GM18868 (cell line): ENCODE data around the gene HECTD4.
"Not testable (repeated sequence)": the region's sequence is repeated elsewhere in the genome, so short reads cannot be mapped to it uniquely, and the experiment has no call there.

ENCODE experiments used
- ATAC-seq: cut with Tn5 transposase; IDR thresholded peaks from one replicate; pipeline ENCODE4 v1.9.1; 2021; ENCODE audit warnings: mild to moderate bottlenecking, moderate library complexity; ENCODE audit not compliant: unreplicated experiment

Gene HECTD4

GRCh38 chr12:112164011-112164660, 218.1 kb downstream of the HECTD4 start:
- no peak for ATAC-seq

- ATAC-seq = no peak
These were observed 218.7 kb downstream of the HECTD4 start for GRCh38 chr12:112163471-112163991.

GRCh38 chr12:112163056-112163455, 219.2 kb downstream of the HECTD4 start:
- ATAC-seq = no peak

DNA sequence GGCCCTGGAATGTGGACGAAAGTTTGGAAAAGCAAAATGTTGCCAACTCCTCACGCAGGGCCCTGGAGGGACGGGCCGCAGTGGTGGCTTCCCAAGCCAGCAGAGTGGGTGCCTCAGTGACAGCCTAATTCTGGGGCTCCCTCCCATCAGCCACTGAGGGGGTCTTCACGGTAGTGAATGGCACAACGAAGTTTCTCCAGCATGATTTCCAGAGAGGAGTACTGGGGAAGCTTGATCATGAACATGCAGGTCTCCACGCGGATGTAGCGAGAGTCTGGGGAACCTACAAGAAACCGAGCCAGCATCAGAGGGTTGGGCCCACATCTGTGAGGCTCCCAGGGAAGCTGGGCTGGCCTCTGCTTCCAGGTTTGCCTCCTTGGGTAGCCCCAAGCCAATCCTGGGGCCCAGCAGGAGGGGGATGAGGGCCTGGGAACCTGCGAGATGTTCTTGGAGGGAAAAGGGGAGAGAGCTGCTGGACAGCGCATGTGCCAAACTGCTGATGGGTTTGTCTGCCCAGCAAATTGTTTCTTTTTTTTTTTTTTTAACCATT, 219.9 kb downstream of the HECTD4 start:
- no peak for ATAC-seq

GRCh38 chr12:112161711-112162110, 220.5 kb downstream of the HECTD4 start:
- no peak for ATAC-seq

GRCh38 chr12:112160611-112161010, 221.6 kb downstream of the HECTD4 start:
- no peak for ATAC-seq

GRCh38 chr12:112159146-112159541, 223.1 kb downstream of the HECTD4 start:
- no peak for ATAC-seq

GRCh38 chr12:112158461-112159145, 223.6 kb downstream of the HECTD4 start:
- ATAC-seq = not testable (repeated sequence)

- no peak for ATAC-seq
These were observed 228.4 kb downstream of the HECTD4 start for GRCh38 chr12:112153893-112154219.

DNA sequence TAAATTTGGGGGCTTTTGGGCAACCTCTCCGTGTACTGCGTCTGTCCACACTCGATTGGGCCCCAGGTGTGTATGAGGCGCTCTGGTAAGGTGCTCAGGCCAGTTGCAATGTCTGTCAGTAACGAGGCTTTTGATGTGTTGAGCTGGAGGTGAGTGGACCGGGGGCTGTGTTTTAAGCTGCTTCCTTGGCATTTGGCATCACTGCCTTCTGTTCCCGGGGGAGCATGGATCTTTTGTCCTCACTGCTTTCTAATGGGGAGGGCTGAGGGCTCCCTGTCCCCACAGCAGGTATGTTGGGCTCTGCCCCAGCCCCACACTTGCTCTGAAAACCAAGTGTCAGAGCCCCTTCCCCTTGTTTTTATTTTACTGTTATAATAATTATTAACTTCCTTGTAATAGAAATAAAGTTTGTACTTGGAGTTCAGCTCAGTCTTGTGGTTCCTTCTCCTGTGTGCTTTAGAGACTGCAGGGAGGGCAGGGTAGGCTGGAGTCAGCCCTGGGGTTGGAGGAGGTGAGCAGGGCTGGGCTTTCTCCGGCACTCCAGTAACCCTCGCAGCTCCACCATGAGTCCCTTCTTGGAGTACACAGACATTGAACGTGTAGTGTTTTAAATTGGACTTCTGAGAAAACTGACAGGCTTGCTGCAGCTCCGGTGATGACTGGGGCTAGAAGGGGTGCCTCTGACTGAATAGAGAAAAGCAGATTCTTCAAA, 228.9 kb downstream of the HECTD4 start:
- no peak for ATAC-seq

- no peak for ATAC-seq
These were observed 230.3 kb downstream of the HECTD4 start for GRCh38 chr12:112151766-112152541.

DNA sequence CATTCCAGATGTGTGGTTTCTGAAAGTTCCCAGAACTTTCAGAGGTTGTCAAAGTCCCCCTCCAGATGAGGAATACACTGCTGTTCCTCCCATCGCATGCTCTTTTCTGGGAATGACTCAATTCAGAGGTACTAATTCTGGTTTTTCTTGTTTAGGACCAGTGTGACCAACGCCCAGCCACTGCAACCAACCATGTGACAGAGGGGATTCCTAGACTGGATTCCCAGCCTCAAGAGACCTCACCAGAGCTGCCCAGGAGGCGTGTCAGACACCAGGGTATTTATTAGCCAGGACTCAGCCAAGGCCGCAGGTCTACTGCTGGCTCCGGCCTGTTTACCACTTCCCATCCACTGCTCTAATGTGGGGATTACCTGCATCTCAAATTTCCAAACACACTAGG, 232.6 kb downstream of the HECTD4 start:
- no peak for ATAC-seq

DNA sequence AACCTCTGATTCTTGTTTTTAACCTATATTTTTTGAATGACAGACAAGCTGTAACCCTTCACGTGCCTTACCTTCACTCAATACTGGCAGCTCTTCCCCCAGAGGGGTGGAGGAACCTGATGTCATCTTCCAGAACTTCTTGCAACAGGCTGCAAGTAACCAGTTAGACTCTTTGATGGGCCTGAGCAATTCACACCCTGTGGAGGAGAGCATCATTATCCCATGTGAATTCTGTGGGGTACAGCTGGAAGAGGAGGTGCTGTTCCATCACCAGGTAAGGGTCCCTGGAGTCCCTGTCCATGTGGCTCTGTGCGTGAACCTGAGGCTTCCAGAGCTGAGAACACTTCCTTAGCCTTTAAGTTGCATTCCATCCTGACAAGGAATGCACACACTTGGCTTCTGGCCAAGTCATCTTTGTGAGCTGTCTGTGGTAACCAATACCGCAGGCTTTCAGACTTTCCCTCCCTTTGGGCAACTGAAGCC, 234.2 kb downstream of the HECTD4 start:
- no peak for ATAC-seq

DNA sequence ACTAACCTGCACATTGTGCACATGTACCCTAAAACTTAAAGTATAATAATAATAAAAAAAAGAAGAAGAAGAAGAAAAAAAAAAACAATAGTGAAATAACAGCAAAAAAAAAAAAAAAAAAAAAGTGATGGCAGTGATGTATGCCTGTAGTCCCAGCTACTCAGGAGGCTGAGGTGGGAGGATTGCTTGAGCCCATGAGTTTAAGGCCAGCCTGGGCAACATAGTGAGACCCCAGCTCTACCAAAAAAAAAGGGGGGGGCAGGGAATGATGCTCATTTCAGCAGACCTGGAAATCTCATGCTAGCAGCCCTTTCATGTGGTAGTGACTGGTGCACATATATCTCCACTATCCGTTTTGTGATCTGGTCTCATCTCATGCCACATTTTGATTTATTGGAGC, 236.1 kb downstream of the HECTD4 start:
- no peak for ATAC-seq

GRCh38 chr12:112140728-112141127, 241.5 kb downstream of the HECTD4 start:
- ATAC-seq = no peak

DNA sequence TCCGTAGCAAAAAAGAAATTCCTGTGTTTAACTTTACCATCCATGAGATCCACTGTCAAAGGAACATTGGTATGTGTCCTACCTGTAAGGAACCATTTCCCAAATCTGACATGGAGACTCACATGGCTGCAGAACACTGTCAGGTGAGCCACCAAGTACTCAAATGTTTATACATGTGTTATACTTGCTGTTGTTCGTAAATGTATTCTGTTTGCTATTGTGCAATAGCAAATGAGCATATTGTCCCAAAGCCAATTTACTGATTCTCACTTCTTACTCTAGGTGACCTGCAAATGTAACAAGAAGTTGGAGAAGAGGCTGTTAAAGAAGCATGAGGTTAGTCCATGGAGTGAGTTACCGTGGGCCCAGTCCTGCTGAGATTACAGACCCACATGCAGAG, 247.5 kb downstream of the HECTD4 start:
- no peak for ATAC-seq

DNA sequence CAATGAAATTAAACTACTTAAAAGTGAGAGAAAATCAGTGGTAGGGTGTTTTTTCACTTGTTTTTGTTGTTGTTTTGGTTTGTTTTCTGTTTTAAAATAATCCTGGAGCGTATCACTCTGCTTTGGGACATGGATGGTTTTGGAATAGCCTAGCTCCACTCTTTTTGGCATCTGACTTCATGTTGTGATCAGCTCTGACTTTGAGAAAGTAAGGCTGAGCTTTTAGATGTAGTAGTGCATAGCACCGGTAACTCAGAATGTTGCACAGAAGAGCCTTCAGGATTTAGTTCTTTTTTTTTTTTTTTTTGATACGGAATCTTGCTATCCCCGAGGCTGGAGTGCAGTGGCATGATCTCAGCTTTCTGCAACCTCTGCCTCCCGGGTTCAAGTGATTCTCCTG, 248.8 kb downstream of the HECTD4 start:
- ATAC-seq = no peak

DNA sequence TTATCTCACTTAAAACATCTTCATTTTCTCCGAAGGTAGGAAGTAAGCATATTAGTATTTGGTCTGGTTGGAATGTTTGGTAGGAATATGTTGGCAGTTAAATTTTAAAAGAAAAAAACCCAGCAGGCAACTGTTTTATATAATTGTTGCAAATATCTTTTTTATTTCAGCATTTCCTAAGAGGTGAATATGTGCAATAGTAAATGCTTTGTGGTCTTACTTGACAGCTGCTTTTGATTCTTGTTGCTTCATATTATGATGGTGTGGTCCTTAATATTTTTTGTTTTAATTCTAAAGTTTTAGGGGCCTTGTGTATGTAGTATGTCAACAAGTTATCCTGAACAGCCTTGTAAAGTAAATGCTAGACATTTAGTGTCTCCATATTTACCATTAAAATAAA, 250.5 kb downstream of the HECTD4 start:
- no peak for ATAC-seq

DNA sequence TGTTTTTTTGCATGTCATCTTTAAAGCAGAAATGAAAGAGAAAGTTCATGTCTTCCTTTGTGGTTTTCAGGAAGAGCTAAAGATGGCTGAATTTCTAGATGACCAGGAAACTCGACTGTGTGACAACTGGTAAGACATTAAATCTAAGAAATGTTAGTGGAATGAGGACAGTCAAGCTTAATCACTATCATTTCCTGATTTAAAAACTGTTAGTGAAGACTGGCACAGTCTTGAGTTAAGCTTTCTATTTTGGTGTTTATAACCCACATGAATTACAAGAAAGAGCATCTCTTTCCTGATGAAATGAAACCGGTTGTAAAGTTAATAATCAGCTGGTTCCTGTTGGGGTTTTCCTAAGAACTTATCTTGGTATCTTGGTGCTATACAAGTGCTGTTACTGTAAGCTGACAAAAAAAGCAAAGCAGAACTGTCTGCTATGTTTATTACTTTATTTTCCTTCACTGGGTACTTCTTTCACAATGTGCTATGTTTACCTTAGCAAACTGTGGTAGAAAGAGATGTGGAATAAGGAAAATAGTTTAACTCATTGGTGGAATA, 251.7 kb downstream of the HECTD4 start:
- peak; percentile 58 for ATAC-seq

DNA sequence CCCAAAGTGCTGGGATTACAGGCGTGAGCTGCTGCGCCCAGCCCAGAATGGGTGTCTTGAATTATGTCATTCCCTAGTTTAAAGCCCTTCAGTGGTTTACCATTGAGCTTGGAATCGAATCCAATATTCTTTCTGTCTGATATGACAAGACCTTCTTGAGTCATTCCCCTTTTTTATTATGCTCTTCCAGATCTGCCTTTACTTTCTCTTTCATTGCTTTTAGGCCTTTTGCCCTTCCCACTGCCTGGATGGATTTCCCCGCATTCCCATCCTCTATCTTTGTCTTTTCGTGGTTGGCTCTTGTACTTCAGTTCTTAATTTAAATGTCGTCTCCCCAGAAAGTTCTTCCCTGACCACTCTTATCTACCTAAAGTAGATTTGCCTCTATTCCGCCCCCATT, 255.3 kb downstream of the HECTD4 start:
- ATAC-seq = no peak
